Neuronal stem cell (in vitro differentiated cells): Measurements from ENCODE around the gene NBDY.
A peak's percentile ranks its signal among the peaks of the same experiment; 100 is the strongest.

Source experiments
- DNase-seq: peaks from one replicate; pipeline ENCODE4 v3.0.0-alpha.2; 2013; ENCODE audit warnings: low spot score
- H2AFZ ChIP-seq: one replicate; pipeline ENCODE4 v1.6.1; 2013; ENCODE audit warnings: mild to moderate bottlenecking, low read length, inconsistent platforms
- H2AK5ac ChIP-seq: 2 replicates; pipeline ENCODE4 v1.6.1; 2013; ENCODE audit warnings: low read depth, mild to moderate bottlenecking, inconsistent platforms, low read length, moderate library complexity, mixed read lengths
- H2BK120ac ChIP-seq: 2 replicates; pipeline ENCODE4 v1.6.1; 2013; ENCODE audit warnings: low read depth, mild to moderate bottlenecking, inconsistent platforms, low read length, moderate library complexity, mixed read lengths
- H2BK12ac ChIP-seq: one replicate; pipeline ENCODE4 v1.6.1; 2013; ENCODE audit warnings: low read length, inconsistent platforms
- H2BK15ac ChIP-seq: 2 replicates; pipeline ENCODE4 v1.6.1; 2013; ENCODE audit warnings: mild to moderate bottlenecking, low read length, inconsistent platforms, mixed read lengths
- H2BK5ac ChIP-seq: one replicate; pipeline ENCODE4 v1.6.1; 2013; ENCODE audit warnings: inconsistent platforms, mild to moderate bottlenecking, low read length, moderate library complexity
- H3K14ac ChIP-seq: one replicate; pipeline ENCODE4 v1.6.1; 2013; ENCODE audit warnings: low read length, inconsistent platforms
- H3K18ac ChIP-seq: 2 replicates; pipeline ENCODE4 v1.6.1; 2013; ENCODE audit warnings: low read length, inconsistent platforms
- H3K23ac ChIP-seq: 2 replicates; pipeline ENCODE4 v1.6.1; 2013; ENCODE audit warnings: low read depth, mild to moderate bottlenecking, mixed read lengths, low read length, inconsistent platforms; ENCODE audit not compliant: poor library complexity
- H3K27ac ChIP-seq: replicated peaks from 3 replicates; pipeline ENCODE4 v1.5.1; 2013; ENCODE audit warnings: low read length, inconsistent platforms
- H3K27me3 ChIP-seq, 3 experiments: 2 replicates each; pipeline ENCODE4 v1.6.1; 2013; ENCODE audit warnings: low read length in 3 of 3, mild to moderate bottlenecking in 2 of 3, inconsistent platforms in 1 of 3, low read depth in 1 of 3, mixed read lengths in 1 of 3, moderate library complexity in 1 of 3; ENCODE audit not compliant: control insufficient read depth in 3 of 3, insufficient read depth in 3 of 3
- H3K36me3 ChIP-seq, 2 donors: replicated peaks in 1 of 2; 2 replicates each; pipeline ENCODE4 v1.6.1; 2013; ENCODE audit warnings: low read length in 2 of 2; ENCODE audit not compliant: control insufficient read depth in 2 of 2, insufficient read depth in 2 of 2
- H3K4ac ChIP-seq: 2 replicates; pipeline ENCODE4 v1.6.1; 2013; ENCODE audit warnings: inconsistent platforms, mild to moderate bottlenecking, low read length, moderate library complexity
- H3K4me1 ChIP-seq, 2 donors: 1 replicate in 1 of 2; 2 replicates in 1 of 2; pipeline ENCODE4 v1.6.1; 2013; ENCODE audit warnings: low read length in 2 of 2, low read depth in 1 of 2; ENCODE audit not compliant: control insufficient read depth in 2 of 2, insufficient read depth in 1 of 2
- H3K4me2 ChIP-seq: one replicate; pipeline ENCODE4 v1.6.1; 2013; ENCODE audit warnings: mild to moderate bottlenecking, low read length, inconsistent platforms; ENCODE audit not compliant: insufficient read depth, poor library complexity, severe bottlenecking
- H3K4me3 ChIP-seq, 2 donors: 2 replicates each; pipeline ENCODE4 v1.5.1; 2013; ENCODE audit warnings: low read length in 2 of 2, mild to moderate bottlenecking in 2 of 2, inconsistent platforms in 1 of 2, moderate library complexity in 1 of 2
- H3K79me1 ChIP-seq: one replicate; pipeline ENCODE4 v1.6.1; 2013; ENCODE audit warnings: low read depth, mild to moderate bottlenecking, inconsistent platforms, low read length, moderate library complexity
- H3K9ac ChIP-seq: one replicate; pipeline ENCODE4 v1.6.1; 2013; ENCODE audit warnings: mild to moderate bottlenecking, low read depth, low read length, inconsistent platforms; ENCODE audit not compliant: poor library complexity
- H3K9me3 ChIP-seq, 2 donors: replicated peaks in 1 of 2; 2 replicates each; pipeline versions ENCODE3 to v1.6.1; 2013; ENCODE audit warnings: low read length in 2 of 2, mild to moderate bottlenecking in 2 of 2, inconsistent platforms in 1 of 2, low read depth in 1 of 2, mixed read lengths in 1 of 2, moderate library complexity in 1 of 2; ENCODE audit not compliant: control insufficient read depth in 2 of 2, insufficient read depth in 1 of 2
- H4K8ac ChIP-seq: one replicate; pipeline ENCODE4 v1.6.1; 2013; ENCODE audit warnings: low read depth, mild to moderate bottlenecking, inconsistent platforms, low read length, moderate library complexity
- H4K91ac ChIP-seq: one replicate; pipeline ENCODE4 v1.6.1; 2013; ENCODE audit warnings: low read length, low read depth, mild to moderate bottlenecking, inconsistent platforms; ENCODE audit not compliant: poor library complexity
- WGBS, 2 donors: extraction: QIAGEN DNeasy Blood & Tissue Kit; methylation state at CpG; one replicate each; pipeline ENCODE4 v1.1.7; 2013; ENCODE audit warnings: missing lambda C conversion rate in 2 of 2, mixed read lengths in 1 of 2; ENCODE audit not compliant: insufficient read length in 2 of 2, insufficient replicate concordance in 1 of 2; ENCODE audit errors: extremely low coverage in 2 of 2; 5-methylcytosine and 5-hydroxymethylcytosine counted together

The NBDY gene

GRCh38 chrX:56728321-56728720 is 722 bp upstream of the NBDY start:
- Histone ChIP-seq H2AK5ac (no peak overlapping the region), H3K79me1 (no peaks in the 10 kb centered on the region), H3K4me2 (no peak overlapping the region), H3K4me1 (no peaks in the 10 kb centered on the region), H3K23ac (no peak overlapping the region), H3K27me3 (peaks cover 0 to 3% (median 0%) of the 10 kb centered on the region in 3 experiments), H3K4ac (no peak overlapping the region), H4K8ac (no peak overlapping the region), H2BK15ac (no peak overlapping the region), H3K9ac (no peak overlapping the region), H3K18ac (no peak overlapping the region), H2BK12ac (no peak overlapping the region), H2BK120ac (no peak overlapping the region), H3K4me3 (peak overlapping the region in 1 of 2 donors; percentile 85), H2BK5ac (no peak overlapping the region), H3K9me3 (no peaks in the 10 kb centered on the region), H3K36me3 (peaks cover 0 to 5% of the 10 kb centered on the region in 2 donors), H3K14ac (no peak overlapping the region), H3K27ac (no peak overlapping the region), H4K91ac (no peak overlapping the region), H2AFZ (peak overlapping the region; percentile 88)
- DNase-seq: no peak
- no CpG with 5 or more reads among the region's 2 CpGs for WGBS, 2 donors

GRCh38 chrX:56728752-56729151 is 291 bp upstream of the NBDY start:
- no peaks in the 10 kb centered on the region for H3K9me3 ChIP-seq
- peaks cover 0 to 8% of the 10 kb centered on the region in 2 donors for H3K36me3 ChIP-seq
- no peak overlapping the region for H4K91ac ChIP-seq
- no peaks in the 10 kb centered on the region for H3K79me1 ChIP-seq
- no peak overlapping the region for H3K14ac ChIP-seq
- H3K27ac ChIP-seq: no peak overlapping the region
- H3K9ac ChIP-seq: no peak overlapping the region
- H2AK5ac ChIP-seq: no peak overlapping the region
- H2BK120ac ChIP-seq: no peak overlapping the region
- H2BK15ac ChIP-seq: no peak overlapping the region
- H3K4me3 ChIP-seq: peak overlapping the region in 1 of 2 donors; percentile 85
- no peak overlapping the region for H2BK12ac ChIP-seq
- peak overlapping the region; percentile 88 for H2AFZ ChIP-seq
- no CpG with 5 or more reads among the region's 8 CpGs for WGBS, 2 donors
- no peaks in the 10 kb centered on the region for H3K4me1 ChIP-seq
- H3K4me2 ChIP-seq: no peak overlapping the region
- no peak for DNase-seq
- H3K18ac ChIP-seq: no peak overlapping the region
- peaks cover 0 to 2% (median 0%) of the 10 kb centered on the region in 3 experiments for H3K27me3 ChIP-seq
- no peak overlapping the region for H4K8ac ChIP-seq
- no peak overlapping the region for H2BK5ac ChIP-seq
- H3K4ac ChIP-seq: no peak overlapping the region
- no peak overlapping the region for H3K23ac ChIP-seq

GRCh38 chrX:56733459-56734046 is 4.5 kb downstream of the NBDY start:
- no peaks in the 10 kb centered on the region for H3K9me3 ChIP-seq
- no peak overlapping the region for H3K4ac ChIP-seq
- no peak overlapping the region for H3K23ac ChIP-seq
- H2BK5ac ChIP-seq: no peak overlapping the region
- no peak overlapping the region for H2BK15ac ChIP-seq
- H2BK12ac ChIP-seq: no peak overlapping the region
- no peak overlapping the region for H3K4me2 ChIP-seq
- no peak overlapping the region for H3K9ac ChIP-seq
- H3K27ac ChIP-seq: no peak overlapping the region
- H3K36me3 ChIP-seq: peaks cover 0 to 47% of the 10 kb centered on the region in 2 donors
- DNase-seq: no peak
- H3K4me1 ChIP-seq: no peaks in the 10 kb centered on the region
- H2AFZ ChIP-seq: no peak overlapping the region
- H2AK5ac ChIP-seq: no peak overlapping the region
- H2BK120ac ChIP-seq: no peak overlapping the region
- WGBS, 2 donors: no CpG with 5 or more reads among the region's 2 CpGs
- H3K18ac ChIP-seq: no peak overlapping the region
- no peak overlapping the region for H4K91ac ChIP-seq
- no peaks in the 10 kb centered on the region for H3K27me3 ChIP-seq
- no peak overlapping the region for H4K8ac ChIP-seq
- H3K4me3 ChIP-seq: no peak overlapping the region
- H3K14ac ChIP-seq: no peak overlapping the region
- H3K79me1 ChIP-seq: no peaks in the 10 kb centered on the region

- Histone ChIP-seq H3K4me1 (no peaks in the 10 kb centered on the region), H4K91ac (no peak overlapping the region), H3K9me3 (no peaks in the 10 kb centered on the region), H3K27me3 (no peaks in the 10 kb centered on the region), H2AK5ac (no peak overlapping the region), H3K4me2 (no peak overlapping the region), H2BK12ac (no peak overlapping the region), H2AFZ (no peak overlapping the region), H4K8ac (no peak overlapping the region), H3K23ac (no peak overlapping the region), H2BK120ac (no peak overlapping the region), H3K4ac (no peak overlapping the region), H3K18ac (no peak overlapping the region), H3K14ac (no peak overlapping the region), H2BK5ac (no peak overlapping the region), H2BK15ac (no peak overlapping the region), H3K4me3 (no peak overlapping the region), H3K9ac (no peak overlapping the region), H3K36me3 (peaks cover 0 to 62% of the 10 kb centered on the region in 2 donors), H3K27ac (no peak overlapping the region), H3K79me1 (no peaks in the 10 kb centered on the region)
- no peak for DNase-seq
- no CpG with 5 or more reads among the region's 14 CpGs for WGBS, 2 donors
Observed at GRCh38 chrX:56736219-56736618, 7.2 kb downstream of the NBDY start.
